ENCODE measurements around the gene TRERF1. TPM values are rescaled to one million over a fixed set of nuclear protein-coding genes. Genes with fewer than 3 reads are reported as not detected.

Gene TRERF1
- total and polyA plus RNA-seq, 2 of the 8 experiments (the other 6 are each of a cell fraction or from before 2014, with no cell fraction given): 10.8 to 21.5 TPM

DNA sequence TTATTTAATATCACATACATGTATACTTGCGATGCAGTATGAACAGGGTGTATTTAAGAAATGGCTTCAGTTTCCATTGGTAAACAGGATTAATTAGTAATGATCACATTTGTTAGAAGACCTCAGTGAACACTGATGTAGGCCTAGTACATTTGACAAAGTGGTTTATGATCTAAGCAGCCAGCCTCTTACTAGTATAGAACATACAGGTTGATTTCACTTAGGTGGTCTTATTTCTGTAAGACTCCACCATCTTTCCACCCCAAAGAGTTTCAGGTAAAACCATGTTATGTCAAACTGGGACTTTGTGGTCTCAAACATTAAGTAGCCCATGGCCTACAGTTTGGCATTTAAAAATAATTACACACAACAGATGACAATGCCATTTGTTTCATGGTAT, 213.9 kb downstream of the TRERF1 start (continued):
- TF ChIP-seq, protein P1, sequence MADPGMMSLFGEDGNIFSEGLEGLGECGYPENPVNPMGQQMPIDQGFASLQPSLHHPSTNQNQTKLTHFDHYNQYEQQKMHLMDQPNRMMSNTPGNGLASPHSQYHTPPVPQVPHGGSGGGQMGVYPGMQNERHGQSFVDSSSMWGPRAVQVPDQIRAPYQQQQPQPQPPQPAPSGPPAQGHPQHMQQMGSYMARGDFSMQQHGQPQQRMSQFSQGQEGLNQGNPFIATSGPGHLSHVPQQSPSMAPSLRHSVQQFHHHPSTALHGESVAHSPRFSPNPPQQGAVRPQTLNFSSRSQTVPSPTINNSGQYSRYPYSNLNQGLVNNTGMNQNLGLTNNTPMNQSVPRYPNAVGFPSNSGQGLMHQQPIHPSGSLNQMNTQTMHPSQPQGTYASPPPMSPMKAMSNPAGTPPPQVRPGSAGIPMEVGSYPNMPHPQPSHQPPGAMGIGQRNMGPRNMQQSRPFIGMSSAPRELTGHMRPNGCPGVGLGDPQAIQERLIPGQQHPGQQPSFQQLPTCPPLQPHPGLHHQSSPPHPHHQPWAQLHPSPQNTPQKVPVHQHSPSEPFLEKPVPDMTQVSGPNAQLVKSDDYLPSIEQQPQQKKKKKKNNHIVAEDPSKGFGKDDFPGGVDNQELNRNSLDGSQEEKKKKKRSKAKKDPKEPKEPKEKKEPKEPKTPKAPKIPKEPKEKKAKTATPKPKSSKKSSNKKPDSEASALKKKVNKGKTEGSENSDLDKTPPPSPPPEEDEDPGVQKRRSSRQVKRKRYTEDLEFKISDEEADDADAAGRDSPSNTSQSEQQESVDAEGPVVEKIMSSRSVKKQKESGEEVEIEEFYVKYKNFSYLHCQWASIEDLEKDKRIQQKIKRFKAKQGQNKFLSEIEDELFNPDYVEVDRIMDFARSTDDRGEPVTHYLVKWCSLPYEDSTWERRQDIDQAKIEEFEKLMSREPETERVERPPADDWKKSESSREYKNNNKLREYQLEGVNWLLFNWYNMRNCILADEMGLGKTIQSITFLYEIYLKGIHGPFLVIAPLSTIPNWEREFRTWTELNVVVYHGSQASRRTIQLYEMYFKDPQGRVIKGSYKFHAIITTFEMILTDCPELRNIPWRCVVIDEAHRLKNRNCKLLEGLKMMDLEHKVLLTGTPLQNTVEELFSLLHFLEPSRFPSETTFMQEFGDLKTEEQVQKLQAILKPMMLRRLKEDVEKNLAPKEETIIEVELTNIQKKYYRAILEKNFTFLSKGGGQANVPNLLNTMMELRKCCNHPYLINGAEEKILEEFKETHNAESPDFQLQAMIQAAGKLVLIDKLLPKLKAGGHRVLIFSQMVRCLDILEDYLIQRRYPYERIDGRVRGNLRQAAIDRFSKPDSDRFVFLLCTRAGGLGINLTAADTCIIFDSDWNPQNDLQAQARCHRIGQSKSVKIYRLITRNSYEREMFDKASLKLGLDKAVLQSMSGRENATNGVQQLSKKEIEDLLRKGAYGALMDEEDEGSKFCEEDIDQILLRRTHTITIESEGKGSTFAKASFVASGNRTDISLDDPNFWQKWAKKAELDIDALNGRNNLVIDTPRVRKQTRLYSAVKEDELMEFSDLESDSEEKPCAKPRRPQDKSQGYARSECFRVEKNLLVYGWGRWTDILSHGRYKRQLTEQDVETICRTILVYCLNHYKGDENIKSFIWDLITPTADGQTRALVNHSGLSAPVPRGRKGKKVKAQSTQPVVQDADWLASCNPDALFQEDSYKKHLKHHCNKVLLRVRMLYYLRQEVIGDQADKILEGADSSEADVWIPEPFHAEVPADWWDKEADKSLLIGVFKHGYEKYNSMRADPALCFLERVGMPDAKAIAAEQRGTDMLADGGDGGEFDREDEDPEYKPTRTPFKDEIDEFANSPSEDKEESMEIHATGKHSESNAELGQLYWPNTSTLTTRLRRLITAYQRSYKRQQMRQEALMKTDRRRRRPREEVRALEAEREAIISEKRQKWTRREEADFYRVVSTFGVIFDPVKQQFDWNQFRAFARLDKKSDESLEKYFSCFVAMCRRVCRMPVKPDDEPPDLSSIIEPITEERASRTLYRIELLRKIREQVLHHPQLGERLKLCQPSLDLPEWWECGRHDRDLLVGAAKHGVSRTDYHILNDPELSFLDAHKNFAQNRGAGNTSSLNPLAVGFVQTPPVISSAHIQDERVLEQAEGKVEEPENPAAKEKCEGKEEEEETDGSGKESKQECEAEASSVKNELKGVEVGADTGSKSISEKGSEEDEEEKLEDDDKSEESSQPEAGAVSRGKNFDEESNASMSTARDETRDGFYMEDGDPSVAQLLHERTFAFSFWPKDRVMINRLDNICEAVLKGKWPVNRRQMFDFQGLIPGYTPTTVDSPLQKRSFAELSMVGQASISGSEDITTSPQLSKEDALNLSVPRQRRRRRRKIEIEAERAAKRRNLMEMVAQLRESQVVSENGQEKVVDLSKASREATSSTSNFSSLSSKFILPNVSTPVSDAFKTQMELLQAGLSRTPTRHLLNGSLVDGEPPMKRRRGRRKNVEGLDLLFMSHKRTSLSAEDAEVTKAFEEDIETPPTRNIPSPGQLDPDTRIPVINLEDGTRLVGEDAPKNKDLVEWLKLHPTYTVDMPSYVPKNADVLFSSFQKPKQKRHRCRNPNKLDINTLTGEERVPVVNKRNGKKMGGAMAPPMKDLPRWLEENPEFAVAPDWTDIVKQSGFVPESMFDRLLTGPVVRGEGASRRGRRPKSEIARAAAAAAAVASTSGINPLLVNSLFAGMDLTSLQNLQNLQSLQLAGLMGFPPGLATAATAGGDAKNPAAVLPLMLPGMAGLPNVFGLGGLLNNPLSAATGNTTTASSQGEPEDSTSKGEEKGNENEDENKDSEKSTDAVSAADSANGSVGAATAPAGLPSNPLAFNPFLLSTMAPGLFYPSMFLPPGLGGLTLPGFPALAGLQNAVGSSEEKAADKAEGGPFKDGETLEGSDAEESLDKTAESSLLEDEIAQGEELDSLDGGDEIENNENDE (IDR thresholded peaks at IDR 0.05; ENCODE audit: insufficient replicate concordance, low read length): no peak
- TF ChIP-seq RBBP5 (IDR thresholded peaks at IDR 0.05; ENCODE audit: borderline replicate concordance, low read depth, low read length): no peak
- TF ChIP-seq NANOG (IDR thresholded peaks at IDR 0.05; ENCODE audit: insufficient read depth, low read depth, low read length, poor library complexity, severe bottlenecking): no peak
- no peak for TF ChIP-seq BCL11A (IDR thresholded peaks at IDR 0.05; ENCODE audit: low read depth in 2 of 2, low read length in 2 of 2)
- TF ChIP-seq SAP30 (IDR thresholded peaks at IDR 0.05; ENCODE audit: insufficient read depth, insufficient replicate concordance, low read length): no peak
- no peak for TF ChIP-seq KDM1A (IDR thresholded peaks at IDR 0.05; ENCODE audit: borderline replicate concordance, low read length)
- TF ChIP-seq KDM5A (IDR thresholded peaks at IDR 0.05; ENCODE audit: low read length): no peak
- no peak for TF ChIP-seq SP4 (IDR thresholded peaks at IDR 0.05; ENCODE audit: low read length)
- TF ChIP-seq, protein P2, sequence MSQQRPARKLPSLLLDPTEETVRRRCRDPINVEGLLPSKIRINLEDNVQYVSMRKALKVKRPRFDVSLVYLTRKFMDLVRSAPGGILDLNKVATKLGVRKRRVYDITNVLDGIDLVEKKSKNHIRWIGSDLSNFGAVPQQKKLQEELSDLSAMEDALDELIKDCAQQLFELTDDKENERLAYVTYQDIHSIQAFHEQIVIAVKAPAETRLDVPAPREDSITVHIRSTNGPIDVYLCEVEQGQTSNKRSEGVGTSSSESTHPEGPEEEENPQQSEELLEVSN (IDR thresholded peaks at IDR 0.05): no peak
- TF ChIP-seq CBX5 (IDR thresholded peaks at IDR 0.05; ENCODE audit: low read depth, low read length): no peak

Data from H1 (cell line).